Measurements from ENCODE around the gene GPC5. TPM values are rescaled to one million over a fixed set of nuclear protein-coding genes. Genes with fewer than 3 reads are reported as not detected.

Gene GPC5
- total and polyA plus RNA-seq, 2 donors (not counting 3 experiments of a cell fraction or from before 2014, with no cell fraction given): 0.59 to 0.97 TPM

- dilution Hi-C loops (cut with MboI; ENCODE audit: extremely low pct_ligation_motif_present, low sequenced_read_pairs) (no loop called here), intact Hi-C loops (cut with micrococcal nuclease) (no loop called here)
- Histone ChIP-seq H3K4me2 (ENCODE audit: insufficient read depth, low read length) (no peak overlapping the region), H3K79me2 (ENCODE audit: control insufficient read depth, insufficient read depth, low read length) (no peaks in the 10 kb centered on the region), H3K27me3 (ENCODE audit: control insufficient read depth in 2 of 2, insufficient read depth in 2 of 2, low read length in 2 of 2) (no peaks in the 10 kb centered on the region), H3K9me3 (replicated peaks; ENCODE audit: control insufficient read depth, insufficient read depth, low read length) (peaks cover 7% of the 10 kb centered on the region), H3K4me1 (ENCODE audit: control insufficient read depth, extremely low read depth, insufficient read depth, low read length) (no peaks in the 10 kb centered on the region), H3K9ac (replicated peaks; ENCODE audit: extremely low read depth, insufficient read depth, low read length) (no peak overlapping the region), H4K20me1 (replicated peaks; ENCODE audit: control insufficient read depth, extremely low read depth, insufficient read depth, low read length) (no peaks in the 10 kb centered on the region), H3K27ac (ENCODE audit: insufficient read depth, low read depth, low read length) (no peak overlapping the region), H2AFZ (ENCODE audit: low read depth, low read length) (no peak overlapping the region), H3K36me3 (ENCODE audit: control insufficient read depth in 2 of 2, extremely low read depth in 1 of 2, insufficient read depth in 2 of 2, low read length in 2 of 2) (no peaks in the 10 kb centered on the region), H3K4me3 (replicated peaks in 1 of 3; ENCODE audit: insufficient read depth in 1 of 3, low read depth in 1 of 3, low read length in 3 of 3) (no peak overlapping the region), H3K9me1 (replicated peaks; ENCODE audit: control insufficient read depth, extremely low read depth, insufficient read depth, low read length) (no peaks in the 10 kb centered on the region)
- BruUV-seq (replicated peaks): no TSS peak
- ChIA-PET POLR2A (no interaction called here), CTCF (no interaction called here)
- TF ChIP-seq GATA2 (IDR thresholded peaks at IDR 0.05; ENCODE audit: insufficient read depth, insufficient read length, low read depth, low read length): no peak
- TF ChIP-seq EZH2 (IDR thresholded peaks at IDR 0.05; ENCODE audit: borderline replicate concordance, low read depth, low read length, severe bottlenecking): no peak
- TF ChIP-seq MYC (IDR thresholded peaks at IDR 0.05; ENCODE audit: low read depth, low read length): no peak
- no peak for TF ChIP-seq JUN (IDR thresholded peaks at IDR 0.05; ENCODE audit: borderline replicate concordance, insufficient read depth, insufficient read length, low read depth)
- TF ChIP-seq FOS (IDR thresholded peaks at IDR 0.05; ENCODE audit: borderline replicate concordance, insufficient read depth, low read length): no peak
- no peak for TF ChIP-seq CTCF (IDR thresholded peaks at IDR 0.05; ENCODE audit: extremely low read depth in 1 of 2, insufficient read depth in 1 of 2, low read depth in 1 of 2, low read length in 2 of 2)
- TF ChIP-seq POLR2AphosphoS5 (IDR thresholded peaks at IDR 0.05; ENCODE audit: insufficient read depth, low read depth, low read length): no peak
- no peak for TF ChIP-seq MAX (IDR thresholded peaks at IDR 0.05; ENCODE audit: insufficient read depth, insufficient read length)
- TF ChIP-seq POLR2A (IDR thresholded peaks at IDR 0.05; ENCODE audit: low read depth, low read length): no peak
- no peak for DNase-seq (ENCODE audit: low read depth, low spot score)
- FAIRE-seq: no peak
Measured at GRCh38 chr13:92670096-92670495, 1271.7 kb downstream of the GPC5 start.

Data from endothelial cell of umbilical vein (primary cell).